Motor neuron (in vitro differentiated cells): ENCODE results near the gene FICD. TPM values are rescaled to one million over a fixed set of nuclear protein-coding genes. Genes with fewer than 3 reads are reported as not detected.
A peak's percentile ranks its signal among the peaks of the same experiment; 100 is the strongest.

Experiments
- ATAC-seq, 8 experiments: fragments of 200-7000 bp; cut with Tn5 transposase; replicated peaks in 6 of 8; 2 replicates each; pipeline ENCODE4 v1.8.0; 2021; ENCODE audit warnings: mild to moderate bottlenecking in 8 of 8, moderate library complexity in 8 of 8
- H3K27ac ChIP-seq, 2 donors: fragments of 250-450 bp; sonication (Bioruptor Pico); 2 replicates each; pipeline ENCODE4 v1.9.0; 2021; ENCODE audit warnings: antibody characterized with exemption in 2 of 2, mild to moderate bottlenecking in 2 of 2, moderate library complexity in 1 of 2
- H3K4me1 ChIP-seq, 2 donors: fragments of 250-450 bp; sonication (Bioruptor Pico); replicated peaks in 1 of 2; 2 replicates each; pipeline ENCODE4 v1.6.1; 2021; ENCODE audit warnings: antibody characterized with exemption in 2 of 2, mild to moderate bottlenecking in 2 of 2, moderate library complexity in 1 of 2
- H3K4me3 ChIP-seq, 5 donors: fragments of 250-450 bp; sonication (Bioruptor Pico); 2 replicates each; pipeline ENCODE4 v1.9.0; 2021; ENCODE audit warnings: antibody characterized with exemption in 5 of 5, mild to moderate bottlenecking in 5 of 5, moderate library complexity in 4 of 5
- WGBS, 10 experiments: fragments of 450-650 bp; shearing (Covaris generic); methylation state at CpG; one replicate each; pipeline ENCODE4 v1.0.0; 2022; 5-methylcytosine and 5-hydroxymethylcytosine counted together
- in situ Hi-C, 9 experiments: fragments of 400-800 bp; cut with MboI; loops; one replicate each; pipeline ENCODE4 v1.15.0; 2021; ENCODE audit warnings: low sequenced_read_pairs in 9 of 9, low pct_unique_long_range_greater_than_20kb in 2 of 9; ENCODE audit not compliant: unreplicated experiment in 9 of 9
- total RNA-seq, 8 experiments: library from RNA; unstranded; fragments of 300-600 nt; gene quantifications; 2 replicates each; pipeline versions ENCODE4 v1.2.3 to v1.2.4, GENCODE V29; 2022

The FICD gene
- total RNA-seq, 8 experiments from 2014 or later: 4.6 to 14.1 (median 6.7) TPM

- no peak overlapping the region for H3K27ac ChIP-seq
- 0 to 74% (median 0%) methylated on average over 1 to 2 of the region's 3 CpGs; no CpG with 5 or more reads in 4 of the 10 experiments for WGBS, 10 experiments
- peak in 4 of 8 experiments; percentile 25 to 74 (median 33) for ATAC-seq
- in situ Hi-C loops: loop anchor here in 1 of 9 experiments (25.0 kb wide), 1 partner anchor 571 kb away; no protein-coding TSS in a partner anchor
- H3K4me1 ChIP-seq: peaks cover 2 to 17% of the 10 kb centered on the region in 2 donors
- no peak overlapping the region for H3K4me3 ChIP-seq
These were observed 7.0 kb upstream of the FICD start for GRCh38 chr12:108507971-108508642.

GRCh38 chr12:108509806-108510205, 5.3 kb upstream of the FICD start:
- H3K27ac ChIP-seq: no peak overlapping the region
- no peak for ATAC-seq
- H3K4me3 ChIP-seq: no peak overlapping the region
- in situ Hi-C loops: loop anchor here in 1 of 9 experiments (25.0 kb wide), 1 partner anchor 573 kb away; no protein-coding TSS in a partner anchor
- H3K4me1 ChIP-seq: peaks cover 2 to 17% of the 10 kb centered on the region in 2 donors
- WGBS, 10 experiments: 0 to 91% (median 48%) methylated on average over 1 of the region's 1 CpG; no CpG with 5 or more reads in 4 of the 10 experiments

GRCh38 chr12:108510836-108511235, 4.2 kb upstream of the FICD start:
- H3K4me1 ChIP-seq: peaks cover 4 to 19% of the 10 kb centered on the region in 2 donors
- in situ Hi-C loops: loop anchor here in 1 of 9 experiments (25.0 kb wide), 1 partner anchor 574 kb away; no protein-coding TSS in a partner anchor
- H3K4me3 ChIP-seq: no peak overlapping the region
- ATAC-seq: no peak
- H3K27ac ChIP-seq: no peak overlapping the region
- 30 to 100% (median 100%) methylated on average over 1 to 2 of the region's 2 CpGs; no CpG with 5 or more reads in 1 of the 10 experiments for WGBS, 10 experiments

- H3K27ac ChIP-seq: no peak overlapping the region
- ATAC-seq: no peak
- WGBS, 10 experiments: 0 to 36% (median 18%) methylated on average over 3 to 12 of the region's 15 CpGs; no CpG with 5 or more reads in 1 of the 10 experiments
- H3K4me3 ChIP-seq: no peak overlapping the region
- in situ Hi-C loops: loop anchor here in 1 of 9 experiments (25.0 kb wide), 1 partner anchor 575 kb away; no protein-coding TSS in a partner anchor
- H3K4me1 ChIP-seq: peaks cover 6 to 24% of the 10 kb centered on the region in 2 donors
These were observed 3.2 kb upstream of the FICD start for GRCh38 chr12:108511633-108512540.

- in situ Hi-C loops: loop anchor here in 1 of 9 experiments (25.0 kb wide), 1 partner anchor 577 kb away; no protein-coding TSS in a partner anchor
- Histone ChIP-seq H3K4me1 (peaks cover 6 to 12% of the 10 kb centered on the region in 2 donors), H3K4me3 (peak overlapping the region; percentile 30 to 93 (median 78)), H3K27ac (no peak overlapping the region)
- WGBS, 10 experiments: 15 to 73% (median 39%) methylated on average over 6 to 19 of the region's 19 CpGs
- peak in 2 of 8 experiments; percentile 2 to 19 for ATAC-seq
These were observed 557 bp upstream of the FICD start for GRCh38 chr12:108514468-108514972.

GRCh38 chr12:108515916-108516315, 839 bp downstream of the FICD start:
- WGBS, 10 experiments: 29 to 90% (median 70%) methylated on average over 2 to 5 of the region's 5 CpGs; no CpG with 5 or more reads in 5 of the 10 experiments
- Histone ChIP-seq H3K4me3 (peak overlapping the region; percentile 54 to 93 (median 78)), H3K4me1 (peaks cover 6 to 12% of the 10 kb centered on the region in 2 donors), H3K27ac (peak overlapping the region in 1 of 2 donors; percentile 71)
- ATAC-seq: peak in 2 of 8 experiments; percentile 1 to 5
- in situ Hi-C loops: loop anchor here in 1 of 9 experiments (25.0 kb wide), 1 partner anchor 579 kb away; no protein-coding TSS in a partner anchor

- 83 to 100% (median 94%) methylated on average over 1 to 10 of the region's 23 CpGs; no CpG with 5 or more reads in 3 of the 10 experiments for WGBS, 10 experiments
- in situ Hi-C loops: loop anchor here in 1 of 9 experiments (25.0 kb wide), 1 partner anchor 579 kb away; no protein-coding TSS in a partner anchor
- H3K27ac ChIP-seq: no peak overlapping the region
- ATAC-seq: no peak
- H3K4me1 ChIP-seq: peaks cover 6 to 10% of the 10 kb centered on the region in 2 donors
- no peak overlapping the region for H3K4me3 ChIP-seq
These were observed 1.6 kb downstream of the FICD start for GRCh38 chr12:108516511-108517275.

- in situ Hi-C loops: loop anchor here in 1 of 9 experiments (25.0 kb wide), 1 partner anchor 580 kb away; no protein-coding TSS in a partner anchor
- no peak for ATAC-seq
- 60 to 100% (median 90%) methylated on average over 1 to 7 of the region's 12 CpGs; no CpG with 5 or more reads in 4 of the 10 experiments for WGBS, 10 experiments
- H3K4me3 ChIP-seq: no peak overlapping the region
- H3K4me1 ChIP-seq: peaks cover 4 to 7% of the 10 kb centered on the region in 2 donors
- no peak overlapping the region for H3K27ac ChIP-seq
These were observed 2.4 kb downstream of the FICD start for GRCh38 chr12:108517288-108518100.

GRCh38 chr12:108518101-108518715, 3.1 kb downstream of the FICD start:
- WGBS, 10 experiments: 80 to 100% (median 90%) methylated on average over 1 to 12 of the region's 24 CpGs; no CpG with 5 or more reads in 4 of the 10 experiments
- in situ Hi-C loops: loop anchor here in 1 of 9 experiments (25.0 kb wide), 1 partner anchor 581 kb away; no protein-coding TSS in a partner anchor
- H3K4me1 ChIP-seq: peaks cover 4 to 7% of the 10 kb centered on the region in 2 donors
- no peak overlapping the region for H3K4me3 ChIP-seq
- ATAC-seq: no peak
- H3K27ac ChIP-seq: no peak overlapping the region

- Histone ChIP-seq H3K4me1 (peaks cover 4 to 7% of the 10 kb centered on the region in 2 donors), H3K4me3 (no peak overlapping the region), H3K27ac (no peak overlapping the region)
- 76 to 100% (median 93%) methylated on average over 1 to 21 of the region's 39 CpGs; no CpG with 5 or more reads in 5 of the 10 experiments for WGBS, 10 experiments
- no peak for ATAC-seq
- in situ Hi-C loops: loop anchor here in 1 of 9 experiments (25.0 kb wide), 1 partner anchor 582 kb away; no protein-coding TSS in a partner anchor
These were observed 3.8 kb downstream of the FICD start for GRCh38 chr12:108518716-108519496.
